ENCODE measurements around the gene PDE6G.

PDE6G gene

DNA sequence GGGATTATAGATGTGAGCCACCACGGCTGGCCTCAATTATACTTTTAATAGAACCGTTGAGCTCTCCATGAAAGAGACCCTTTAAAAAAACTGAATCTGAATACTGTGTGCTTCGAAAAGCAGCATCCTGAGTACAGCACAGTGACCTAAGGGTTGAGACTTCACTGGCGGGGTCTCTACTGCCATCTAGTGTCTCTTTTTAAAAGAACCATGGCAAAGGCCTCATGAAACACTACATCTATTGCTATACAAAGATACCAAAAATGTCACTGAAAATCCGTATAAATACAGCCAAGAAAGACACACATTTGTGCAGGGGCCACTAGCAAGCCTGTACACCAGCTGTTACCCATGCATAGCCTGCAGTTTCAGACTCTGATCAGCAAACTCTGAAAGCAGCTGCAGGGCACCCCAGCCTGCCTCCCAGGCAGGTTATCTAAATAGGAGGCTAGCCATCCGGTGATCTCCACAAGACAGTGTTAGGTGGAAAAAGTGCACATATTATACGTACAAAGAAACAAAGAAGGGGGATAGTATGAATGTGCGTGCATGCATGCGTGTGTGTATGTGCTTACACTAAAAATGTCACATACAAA, 54.7 kb downstream of the PDE6G start:
- Mint-ChIP-seq H3K9me3 (no peaks in the 10 kb centered on the region), H3K4me1 (peaks cover 22% of the 10 kb centered on the region), H3K27ac (peak overlapping the region; percentile 52), H3K27me3 (no peaks in the 10 kb centered on the region), H3K36me3 (peaks cover 25% of the 10 kb centered on the region), H3K4me3 (no peak overlapping the region)
- peak; percentile 76 for ATAC-seq
